Stimulated activated naive CD8-positive, alpha-beta T cell treated with anti-CD3 and anti-CD28 coated beads, Interleukin-15, Interleukin-2, amounts not matched to agents 100 ng/mL and 50 ng/mL, for 24 hours (primary cell): ENCODE measurements around the gene EXOC8.
"Not testable (repeated sequence)": the region's sequence is repeated elsewhere in the genome, so short reads cannot be mapped to it uniquely, and the experiment has no call there.

Source experiments
- H3K27ac Mint-ChIP-seq: one replicate; pipeline ENCODE4 v1.8.0; 2021; ENCODE audit warnings: mild to moderate bottlenecking, mixed read lengths
- H3K27me3 Mint-ChIP-seq: one replicate; pipeline ENCODE4 v1.8.0; 2021; ENCODE audit warnings: mixed read lengths
- H3K36me3 Mint-ChIP-seq: one replicate; pipeline ENCODE4 v1.8.0; 2021; ENCODE audit warnings: low read depth, mixed read lengths
- H3K4me1 Mint-ChIP-seq: one replicate; pipeline ENCODE4 v1.8.0; 2021; ENCODE audit warnings: low read depth, mixed read lengths
- H3K4me3 Mint-ChIP-seq: one replicate; pipeline ENCODE4 v1.8.0; 2021; ENCODE audit warnings: mild to moderate bottlenecking, mixed read lengths
- H3K9me3 Mint-ChIP-seq: one replicate; pipeline ENCODE4 v1.8.0; 2021; ENCODE audit warnings: mixed read lengths

EXOC8 gene

DNA sequence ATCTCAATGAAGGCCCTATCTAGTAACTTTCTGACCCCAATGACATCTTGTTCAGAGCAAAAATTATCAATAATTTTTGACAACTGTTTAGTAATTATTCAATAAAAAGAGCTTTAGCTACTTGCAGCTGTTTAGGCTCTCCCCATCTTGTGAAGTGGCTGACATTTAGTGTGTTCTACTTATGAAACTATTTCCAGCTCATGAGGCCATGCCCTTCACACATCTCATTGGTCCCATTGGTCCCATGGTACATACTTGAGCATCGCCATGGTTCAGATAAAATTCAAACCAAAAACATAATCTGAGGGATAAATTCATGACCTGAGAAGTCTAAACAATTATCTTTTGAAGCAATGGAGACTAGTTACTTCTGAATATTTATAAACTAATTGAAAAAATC, 24.7 kb upstream of the EXOC8 start:
- Mint-ChIP-seq H3K27ac (no peak overlapping the region), H3K4me1 (peaks cover 6% of the 10 kb centered on the region), H3K27me3 (no peaks in the 10 kb centered on the region), H3K9me3 (no peaks in the 10 kb centered on the region), H3K36me3 (peaks cover 49% of the 10 kb centered on the region), H3K4me3 (no peak overlapping the region)

DNA sequence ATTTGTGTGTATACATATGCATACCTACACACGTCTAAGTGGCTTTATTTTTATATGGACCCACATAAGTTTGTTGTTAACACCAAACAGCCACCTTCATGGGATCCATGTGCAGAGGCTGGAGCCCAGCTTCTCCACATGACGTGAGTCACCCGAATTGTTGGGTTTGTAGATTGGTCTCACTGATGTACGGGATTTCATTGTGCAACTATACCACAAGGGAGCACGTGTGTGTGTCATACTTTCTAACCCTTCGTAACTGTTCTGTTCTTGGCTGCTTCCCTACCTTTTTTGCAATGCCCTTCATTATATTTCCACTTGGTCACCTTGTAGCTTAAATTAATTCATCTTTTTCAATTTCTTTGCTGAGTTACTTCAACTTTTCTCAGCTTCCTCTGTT, 21.5 kb upstream of the EXOC8 start:
- no peak overlapping the region for H3K4me3 Mint-ChIP-seq
- H3K9me3 Mint-ChIP-seq, result no peaks in the 10 kb centered on the region
- H3K27me3 Mint-ChIP-seq, result no peaks in the 10 kb centered on the region
- peaks cover 5% of the 10 kb centered on the region for H3K4me1 Mint-ChIP-seq
- H3K27ac Mint-ChIP-seq, result no peak overlapping the region
- peaks cover 26% of the 10 kb centered on the region for H3K36me3 Mint-ChIP-seq

DNA sequence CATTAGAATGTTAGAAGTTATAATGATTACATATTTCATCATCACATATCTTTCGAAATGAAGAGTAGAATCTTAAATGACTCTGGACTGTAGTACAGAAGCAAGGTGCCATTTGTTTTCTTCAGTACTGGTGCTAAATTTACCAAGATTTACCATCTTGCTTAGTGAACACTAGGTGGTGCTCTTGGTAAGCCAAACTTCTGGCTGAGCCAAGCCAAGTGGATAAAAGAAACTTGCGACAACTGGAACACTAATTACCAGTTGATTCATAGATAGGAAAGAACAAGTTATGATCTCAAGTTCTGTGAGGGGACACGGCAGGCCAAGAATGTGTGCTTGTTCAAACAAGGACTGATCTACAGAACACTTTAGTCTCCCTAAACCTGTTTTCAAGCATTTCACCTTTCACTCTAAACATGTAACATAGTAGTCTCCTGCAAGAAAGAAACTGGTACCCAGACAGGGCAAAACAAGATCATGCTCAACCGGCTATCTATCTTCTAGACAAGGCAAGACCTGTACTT, 20.2 kb upstream of the EXOC8 start:
- no peak overlapping the region for H3K4me3 Mint-ChIP-seq
- no peak overlapping the region for H3K27ac Mint-ChIP-seq
- no peaks in the 10 kb centered on the region for H3K9me3 Mint-ChIP-seq
- H3K4me1 Mint-ChIP-seq, result peaks cover 5% of the 10 kb centered on the region
- peaks cover 26% of the 10 kb centered on the region for H3K36me3 Mint-ChIP-seq
- H3K27me3 Mint-ChIP-seq, result no peaks in the 10 kb centered on the region

GRCh38 chr1:231357187-231357772, 19.6 kb upstream of the EXOC8 start:
- no peaks in the 10 kb centered on the region for H3K9me3 Mint-ChIP-seq
- H3K4me3 Mint-ChIP-seq, result no peak overlapping the region
- peaks cover 30% of the 10 kb centered on the region for H3K36me3 Mint-ChIP-seq
- peaks cover 5% of the 10 kb centered on the region for H3K4me1 Mint-ChIP-seq
- H3K27me3 Mint-ChIP-seq, result no peaks in the 10 kb centered on the region
- no peak overlapping the region for H3K27ac Mint-ChIP-seq

DNA sequence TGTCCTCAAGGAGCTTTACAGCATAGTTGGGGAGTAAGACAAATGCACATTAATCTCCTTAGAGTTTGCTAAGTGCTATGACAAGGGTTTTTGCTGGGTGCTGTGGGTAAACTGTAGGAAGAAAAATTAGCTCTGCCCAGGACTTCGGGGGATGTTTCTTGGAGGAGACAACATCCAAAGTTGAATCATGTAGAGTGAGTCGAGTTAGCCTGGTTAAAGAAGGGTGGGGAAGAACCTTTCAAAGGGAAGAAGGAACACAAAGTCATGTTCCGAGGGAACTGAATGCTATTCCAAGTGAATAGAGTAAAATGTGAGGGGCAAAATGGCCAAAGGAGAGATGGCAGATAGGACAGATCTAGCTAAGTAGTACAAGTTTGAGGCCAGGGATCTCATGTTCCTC, 17.5 kb upstream of the EXOC8 start:
- Mint-ChIP-seq H3K27ac (no peak overlapping the region), H3K4me3 (no peak overlapping the region), H3K9me3 (no peaks in the 10 kb centered on the region), H3K4me1 (peaks cover 5% of the 10 kb centered on the region), H3K36me3 (peaks cover 29% of the 10 kb centered on the region), H3K27me3 (no peaks in the 10 kb centered on the region)

DNA sequence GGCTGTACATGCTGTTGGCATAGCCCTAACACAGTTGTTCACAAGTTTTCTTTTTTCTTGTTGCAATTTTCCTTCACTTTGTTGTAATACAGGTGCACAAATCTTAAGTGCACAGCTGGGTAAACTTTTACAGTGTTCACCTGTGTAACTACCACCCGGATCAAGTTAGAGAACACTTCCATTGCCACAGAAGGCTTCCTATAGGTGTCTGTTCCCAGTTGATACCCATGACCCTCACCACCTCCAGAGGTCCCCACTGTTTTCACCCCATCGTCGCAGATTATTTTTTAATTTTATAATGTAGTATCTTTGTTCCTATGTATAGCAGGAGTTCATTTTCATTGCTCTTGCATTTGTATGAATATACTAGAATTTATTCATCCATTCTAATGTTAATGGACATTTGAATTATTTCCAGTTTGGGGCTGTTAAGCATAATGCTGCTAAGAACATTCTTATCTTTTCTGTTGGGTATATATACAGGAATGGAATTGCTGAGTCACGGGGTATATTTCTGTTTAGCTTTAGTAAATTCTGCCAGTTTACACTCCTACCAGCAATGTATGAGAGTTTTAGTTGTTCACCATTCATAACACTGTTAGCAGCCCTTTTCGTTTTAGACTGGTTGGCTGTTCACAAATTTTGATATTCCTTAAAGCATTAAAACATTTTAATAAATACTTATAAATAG, 16.8 kb upstream of the EXOC8 start:
- Mint-ChIP-seq H3K4me3 (no peak overlapping the region), H3K27ac (peak overlapping the region; percentile 55), H3K9me3 (no peaks in the 10 kb centered on the region), H3K36me3 (peaks cover 36% of the 10 kb centered on the region), H3K27me3 (no peaks in the 10 kb centered on the region), H3K4me1 (peaks cover 5% of the 10 kb centered on the region)

GRCh38 chr1:231353086-231353485, 15.4 kb upstream of the EXOC8 start:
- Mint-ChIP-seq H3K9me3 (no peaks in the 10 kb centered on the region), H3K27ac (no peak overlapping the region), H3K36me3 (peaks cover 46% of the 10 kb centered on the region), H3K4me3 (no peak overlapping the region), H3K4me1 (peaks cover 5% of the 10 kb centered on the region), H3K27me3 (no peaks in the 10 kb centered on the region)

GRCh38 chr1:231351816-231352215, 14.2 kb upstream of the EXOC8 start:
- Mint-ChIP-seq H3K36me3 (peaks cover 46% of the 10 kb centered on the region), H3K4me3 (no peak overlapping the region), H3K27me3 (no peaks in the 10 kb centered on the region)

GRCh38 chr1:231348856-231349255, 11.2 kb upstream of the EXOC8 start:
- not testable (repeated sequence) for H3K4me3 Mint-ChIP-seq, H3K4me1 Mint-ChIP-seq, H3K9me3 Mint-ChIP-seq, H3K27ac Mint-ChIP-seq, H3K27me3 Mint-ChIP-seq
- H3K36me3 Mint-ChIP-seq, result peaks cover 51% of the 10 kb centered on the region

More at GRCh38 chr1:231351816-231352215, 14.2 kb upstream of the EXOC8 start:
- H3K4me1 Mint-ChIP-seq, result no peaks in the 10 kb centered on the region
- no peaks in the 10 kb centered on the region for H3K9me3 Mint-ChIP-seq
- no peak overlapping the region for H3K27ac Mint-ChIP-seq

DNA sequence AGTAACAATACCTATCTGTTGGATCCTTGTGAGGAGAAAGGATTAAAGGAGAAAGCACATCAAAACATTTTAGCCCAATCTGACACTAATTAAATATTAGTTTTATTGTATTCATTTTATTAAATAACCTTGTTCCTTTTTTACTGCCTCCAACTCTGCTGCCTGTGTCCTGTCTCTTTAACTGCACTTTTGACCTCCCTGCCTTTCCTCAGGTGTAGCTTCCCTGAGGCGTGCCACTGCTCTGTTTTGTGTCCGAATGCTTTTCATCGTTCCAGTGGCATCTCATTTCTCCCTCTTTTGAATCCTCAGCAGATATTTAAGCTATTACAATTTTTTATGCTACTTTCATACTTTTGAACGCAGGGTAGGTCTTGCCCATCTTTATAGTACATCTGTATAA, 10.8 kb upstream of the EXOC8 start:
- H3K27me3 Mint-ChIP-seq, result no peaks in the 10 kb centered on the region
- H3K4me1 Mint-ChIP-seq, result no peaks in the 10 kb centered on the region
- no peak overlapping the region for H3K27ac Mint-ChIP-seq
- peaks cover 51% of the 10 kb centered on the region for H3K36me3 Mint-ChIP-seq
- no peaks in the 10 kb centered on the region for H3K9me3 Mint-ChIP-seq
- no peak overlapping the region for H3K4me3 Mint-ChIP-seq

DNA sequence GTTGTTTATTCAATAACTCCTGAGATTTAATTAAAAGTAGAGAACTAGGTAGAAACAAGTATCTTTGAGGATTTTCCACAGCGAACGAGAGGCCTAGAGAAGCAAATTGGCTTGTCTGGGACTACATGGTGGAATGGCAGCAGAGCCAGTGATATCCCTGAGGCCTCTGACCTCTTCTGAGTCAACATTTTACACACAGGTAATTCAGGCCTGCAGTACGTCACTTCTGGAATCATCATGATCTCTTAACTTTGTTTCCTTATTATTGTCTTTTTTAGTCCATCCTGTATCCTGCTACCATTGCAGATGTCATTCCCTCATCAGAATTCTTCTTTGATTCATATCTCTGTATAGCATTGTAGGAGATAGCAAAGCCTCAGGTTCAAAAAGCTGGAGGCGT, 10.3 kb upstream of the EXOC8 start:
- no peaks in the 10 kb centered on the region for H3K4me1 Mint-ChIP-seq
- no peak overlapping the region for H3K27ac Mint-ChIP-seq
- peaks cover 49% of the 10 kb centered on the region for H3K36me3 Mint-ChIP-seq
- no peaks in the 10 kb centered on the region for H3K27me3 Mint-ChIP-seq
- H3K4me3 Mint-ChIP-seq, result no peak overlapping the region
- no peaks in the 10 kb centered on the region for H3K9me3 Mint-ChIP-seq

GRCh38 chr1:231340328-231341013, 2.8 kb upstream of the EXOC8 start:
- peaks cover 38% of the 10 kb centered on the region for H3K4me1 Mint-ChIP-seq
- no peaks in the 10 kb centered on the region for H3K9me3 Mint-ChIP-seq
- H3K27ac Mint-ChIP-seq, result no peak overlapping the region
- H3K4me3 Mint-ChIP-seq, result no peak overlapping the region
- H3K36me3 Mint-ChIP-seq, result peaks cover 45% of the 10 kb centered on the region
- H3K27me3 Mint-ChIP-seq, result peaks cover 4% of the 10 kb centered on the region

DNA sequence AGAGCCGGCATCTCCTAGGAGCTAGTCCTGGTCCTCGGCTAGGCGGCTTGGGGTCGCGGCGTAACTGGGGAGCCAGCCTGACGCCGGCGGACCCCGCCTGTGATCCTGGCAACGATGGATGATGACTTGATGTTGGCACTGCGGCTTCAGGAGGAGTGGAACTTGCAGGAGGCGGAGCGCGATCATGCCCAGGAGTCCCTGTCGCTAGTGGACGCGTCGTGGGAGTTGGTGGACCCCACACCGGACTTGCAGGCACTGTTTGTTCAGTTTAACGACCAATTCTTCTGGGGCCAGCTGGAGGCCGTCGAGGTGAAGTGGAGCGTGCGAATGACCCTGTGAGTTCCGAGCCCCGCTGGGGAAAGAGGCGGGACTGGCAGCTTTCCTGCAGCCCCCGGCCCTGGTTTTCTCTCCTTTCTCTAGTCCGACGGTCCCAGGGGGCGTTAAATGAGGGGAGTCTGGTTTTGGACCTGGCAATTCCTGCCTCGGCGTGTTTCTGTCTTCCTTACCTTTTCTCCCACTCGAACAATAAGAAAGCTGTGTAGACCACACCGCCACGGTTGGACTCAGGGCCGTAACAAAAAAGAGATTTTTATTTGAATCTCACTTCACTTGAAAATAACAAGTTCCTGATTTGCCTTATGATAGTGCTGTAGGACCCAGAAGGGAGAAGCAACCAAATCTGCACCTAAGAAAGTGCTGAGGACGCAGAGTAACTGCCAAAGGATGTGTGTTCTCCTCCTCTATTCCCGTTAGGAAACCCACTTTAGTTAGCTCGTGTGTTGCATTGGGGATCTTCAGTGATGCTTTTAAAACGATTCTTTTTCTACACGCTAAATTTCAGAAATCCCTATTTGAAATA, 847 bp upstream of the EXOC8 start, which contains the start of gene SPRTN:
Gene SPRTN, plus strand, starts transcription at position 24 of the 859 bp plus-strand sequence. Its CDS starts 91 bp downstream, at position 115.
- H3K36me3 Mint-ChIP-seq, result peaks cover 58% of the 10 kb centered on the region
- H3K4me3 Mint-ChIP-seq, result peak within 1 kb of the TSS; percentile 94
- H3K27me3 Mint-ChIP-seq, result peaks cover 4% of the 10 kb centered on the region
- no peaks in the 10 kb centered on the region for H3K9me3 Mint-ChIP-seq
- peak within 1 kb of the TSS; percentile 100 for H3K27ac Mint-ChIP-seq
- H3K4me1 Mint-ChIP-seq, result peaks cover 58% of the 10 kb centered on the region

DNA sequence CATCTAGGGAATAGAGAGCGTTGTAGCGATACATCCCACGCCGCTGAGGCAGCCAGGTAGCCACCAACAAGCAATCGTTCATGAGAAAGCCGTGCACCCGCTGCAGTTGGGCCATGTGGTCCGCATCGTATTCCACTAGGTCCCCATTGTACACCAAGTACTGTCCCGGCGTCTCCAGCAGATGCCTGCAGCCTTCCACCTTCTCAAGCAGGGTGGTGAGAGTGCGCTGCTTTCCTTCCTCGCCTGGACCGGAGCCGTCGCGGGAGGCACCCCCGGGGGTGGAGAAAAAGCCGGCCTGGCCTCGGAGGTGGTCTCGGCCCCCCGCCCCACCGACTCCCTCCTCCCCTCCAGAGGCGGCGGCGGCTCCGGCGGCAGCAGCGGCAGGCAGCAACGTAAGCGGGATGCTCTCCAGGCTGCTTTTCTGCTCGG, 595 bp downstream of the EXOC8 start:
- peaks cover 69% of the 10 kb centered on the region for H3K36me3 Mint-ChIP-seq
- H3K27me3 Mint-ChIP-seq, result peaks cover 4% of the 10 kb centered on the region
- no peaks in the 10 kb centered on the region for H3K9me3 Mint-ChIP-seq
- peaks cover 70% of the 10 kb centered on the region for H3K4me1 Mint-ChIP-seq
- peak overlapping the region; percentile 94 for H3K4me3 Mint-ChIP-seq
- peak overlapping the region; percentile 100 for H3K27ac Mint-ChIP-seq
